ENCODE data around the gene EID1.
"Not testable (repeated sequence)": the region's sequence is repeated elsewhere in the genome, so short reads cannot be mapped to it uniquely, and the experiment has no call there.

Gene EID1

GRCh38 chr15:48869966-48870365 is 8.0 kb upstream of the EID1 start:
- no peak for DNase-seq

- DNase-seq = no peak
Measured at GRCh38 chr15:48871542-48871941, 6.4 kb upstream of the EID1 start.

DNA sequence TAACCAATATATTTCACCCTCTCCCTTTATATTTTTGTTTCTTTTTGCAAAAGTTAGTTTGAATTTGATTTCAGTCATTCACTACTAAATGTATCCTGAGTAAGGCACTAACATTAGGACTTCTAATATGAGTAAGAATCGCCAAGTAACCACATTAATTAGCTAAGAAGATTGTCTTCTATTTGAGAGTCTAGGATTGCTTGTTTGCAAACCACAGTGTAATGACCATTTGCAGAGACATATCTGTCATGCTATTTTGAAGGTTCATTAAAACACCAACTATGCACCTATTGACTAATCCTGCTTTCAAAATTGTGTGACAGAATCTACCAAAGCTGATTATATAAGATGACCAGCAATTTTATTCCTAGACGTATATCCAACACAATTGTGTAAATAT is 5.3 kb upstream of the EID1 start:
- DNase-seq = no peak

DNA sequence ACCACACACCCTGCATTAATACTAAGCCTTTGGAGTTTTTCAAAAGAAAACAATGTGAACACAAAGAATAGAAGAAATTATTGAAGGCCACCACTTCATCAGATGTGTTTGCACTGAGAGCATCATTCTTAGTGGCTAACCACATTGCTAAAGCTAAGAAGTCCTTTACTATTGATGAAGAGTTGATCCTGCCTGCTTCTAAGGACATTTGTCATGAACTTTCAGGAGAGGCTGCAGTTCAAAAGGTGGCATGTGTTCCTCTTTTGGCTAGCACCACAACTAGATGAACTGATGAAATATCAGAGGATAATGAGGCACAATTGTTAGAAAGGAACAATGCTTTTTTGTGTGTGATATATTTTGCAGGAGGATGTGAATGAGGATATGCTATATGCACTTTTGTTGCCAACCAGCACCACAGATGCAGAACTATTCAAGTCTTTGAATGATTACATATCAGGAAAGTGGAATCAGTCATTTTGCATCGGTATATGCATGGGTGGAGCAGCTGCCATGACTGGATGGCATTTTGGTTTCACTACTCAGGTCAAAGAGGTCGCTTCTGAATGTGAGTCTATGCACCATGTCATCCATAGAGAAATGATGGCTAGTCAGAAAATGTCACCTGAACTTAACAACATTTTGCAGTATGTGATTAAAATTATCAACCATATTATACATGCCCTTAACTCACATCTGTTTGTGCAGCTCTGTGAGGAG is 2.5 kb upstream of the EID1 start:
- DNase-seq = no peak

DNA sequence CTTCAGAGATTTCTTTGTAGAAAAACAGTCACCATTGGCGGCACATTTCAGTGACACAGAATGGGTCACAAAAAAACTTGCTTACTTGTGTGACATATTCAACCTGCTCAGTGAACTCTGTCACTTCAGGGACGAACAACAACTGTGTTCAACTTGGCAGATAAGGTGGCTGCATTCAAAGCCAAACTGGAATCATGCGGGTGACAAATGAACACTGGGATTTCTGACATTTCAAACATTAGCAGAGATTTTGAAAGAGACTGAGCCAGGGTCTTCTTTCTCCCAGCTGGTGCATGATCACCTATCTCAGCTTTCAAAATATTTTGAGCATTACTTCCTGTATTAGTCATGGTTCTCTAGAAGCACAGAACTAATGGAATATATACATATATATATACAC is 1.9 kb upstream of the EID1 start:
- no peak for DNase-seq

DNA sequence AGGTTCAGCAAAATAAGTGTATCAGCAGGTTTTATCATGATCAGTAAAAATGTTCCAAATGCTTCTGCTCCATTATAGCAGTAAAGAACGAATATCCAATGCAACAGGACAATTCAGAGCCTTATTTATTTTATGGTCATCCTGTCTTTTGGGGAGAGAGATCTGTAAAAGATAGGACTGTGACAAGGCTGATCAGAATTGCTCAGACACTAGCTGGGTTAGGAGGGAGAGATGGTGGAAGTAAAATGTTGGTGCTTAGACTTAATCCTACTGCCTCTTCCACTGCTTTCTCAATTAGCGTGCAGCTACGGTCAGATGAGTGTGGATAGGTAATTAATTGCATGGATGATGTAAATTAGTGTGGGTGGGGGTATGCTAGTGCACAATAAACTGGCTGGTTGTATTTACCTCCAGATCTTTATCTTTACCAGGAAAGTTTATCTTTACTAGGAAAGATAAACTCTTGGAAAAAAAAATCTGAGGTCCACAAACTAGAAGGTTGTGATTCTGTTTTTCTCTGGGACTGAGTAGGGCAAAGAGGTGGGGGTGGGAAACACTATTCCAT is 2.2 kb downstream of the EID1 start:
- no peak for DNase-seq

DNA sequence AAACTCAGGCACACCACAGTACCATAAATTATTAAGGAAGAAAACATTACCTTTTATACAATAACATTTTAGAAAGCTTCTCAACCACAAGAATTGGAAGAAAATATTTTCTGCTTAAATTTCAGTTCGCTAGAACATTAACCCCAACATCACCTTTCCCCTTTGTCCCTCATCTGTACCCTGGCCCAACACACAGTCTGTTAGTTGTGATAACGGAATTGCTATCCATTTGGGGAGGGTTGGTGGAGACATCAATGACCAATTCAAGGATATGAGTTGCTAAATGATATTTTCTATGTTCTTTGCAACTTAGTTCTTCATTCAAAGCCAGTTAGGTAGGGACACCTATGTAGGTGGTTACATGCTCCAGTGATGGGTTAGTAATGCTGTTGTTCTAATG is 5.8 kb downstream of the EID1 start:
- DNase-seq = no peak

DNA sequence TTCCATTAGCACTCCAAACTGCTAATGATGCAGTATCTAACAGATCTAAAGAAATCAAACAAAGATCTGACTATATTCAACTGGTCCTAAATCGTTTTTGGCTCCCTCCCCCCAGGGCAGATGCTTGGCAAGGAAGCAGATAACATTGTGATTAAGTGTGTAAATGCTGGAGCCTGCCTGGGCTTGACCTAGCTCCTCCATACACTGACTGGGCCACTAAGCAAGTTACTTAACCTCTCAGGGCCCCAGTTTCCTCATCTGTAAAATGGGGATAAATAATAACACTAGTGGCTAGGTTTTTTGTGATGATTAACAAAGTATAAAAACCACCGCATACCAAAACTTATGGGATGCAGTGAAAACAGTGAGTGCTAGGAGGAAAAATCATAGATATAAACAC is 9.2 kb downstream of the EID1 start:
- DNase-seq = no peak

DNA sequence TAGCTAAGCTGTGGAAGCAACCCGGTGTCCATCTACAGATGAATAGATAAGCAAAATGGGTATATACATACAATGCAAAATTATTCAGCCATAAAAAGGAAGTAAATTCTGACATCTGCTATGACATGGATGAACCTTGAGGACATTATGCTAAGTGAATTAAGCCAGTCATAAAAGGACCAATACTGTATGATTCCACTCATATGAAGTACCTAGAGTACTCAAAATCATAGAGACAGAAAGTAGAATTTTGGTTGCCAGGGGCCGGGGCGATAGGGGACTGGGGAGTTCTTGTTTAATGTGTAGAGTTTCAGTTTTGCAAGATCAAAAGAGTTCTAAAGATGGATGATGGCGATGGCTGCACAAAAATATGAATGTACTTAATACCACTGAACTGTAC is 10.3 kb downstream of the EID1 start:
- DNase-seq = no peak

GRCh38 chr15:48888836-48889235 is 10.9 kb downstream of the EID1 start:
- DNase-seq = no peak

GRCh38 chr15:48889925-48890324 is 12.0 kb downstream of the EID1 start:
- DNase-seq = no peak

DNA sequence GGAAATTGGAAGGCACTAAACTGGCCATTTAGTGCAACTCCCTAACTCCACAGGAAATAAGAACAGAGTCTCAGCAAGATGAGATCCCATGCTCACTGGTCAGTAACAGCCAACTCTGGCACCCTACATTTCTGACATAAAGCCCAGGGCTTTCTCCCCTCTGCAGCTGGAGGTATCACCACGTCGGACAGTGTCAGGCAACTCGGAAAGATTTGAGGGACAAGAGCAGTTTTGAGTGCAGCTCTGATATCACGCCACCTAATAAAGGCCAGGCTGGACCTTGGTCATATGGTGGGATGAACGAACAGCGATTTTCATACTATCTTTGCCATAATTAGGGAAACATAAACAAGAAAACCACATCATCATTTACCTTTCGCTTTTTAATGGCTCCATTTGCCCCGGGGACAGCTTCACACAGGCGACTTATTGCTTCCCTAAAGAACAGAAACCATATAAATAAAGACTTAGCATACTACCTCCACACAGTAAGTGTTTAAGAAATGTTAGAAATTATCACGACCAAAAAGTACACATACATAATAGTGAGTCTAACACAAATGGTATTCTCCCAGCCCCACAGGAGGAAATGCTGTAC is 12.5 kb downstream of the EID1 start:
- no peak for DNase-seq

GRCh38 chr15:48891232-48891765 is 13.4 kb downstream of the EID1 start:
- no peak for DNase-seq

- DNase-seq = no peak
Measured at GRCh38 chr15:48893311-48893710, 15.4 kb downstream of the EID1 start.

GRCh38 chr15:48896869-48897814 is 19.2 kb downstream of the EID1 start:
- DNase-seq = no peak

GRCh38 chr15:48898032-48898431 is 20.1 kb downstream of the EID1 start:
- no peak for DNase-seq

DNA sequence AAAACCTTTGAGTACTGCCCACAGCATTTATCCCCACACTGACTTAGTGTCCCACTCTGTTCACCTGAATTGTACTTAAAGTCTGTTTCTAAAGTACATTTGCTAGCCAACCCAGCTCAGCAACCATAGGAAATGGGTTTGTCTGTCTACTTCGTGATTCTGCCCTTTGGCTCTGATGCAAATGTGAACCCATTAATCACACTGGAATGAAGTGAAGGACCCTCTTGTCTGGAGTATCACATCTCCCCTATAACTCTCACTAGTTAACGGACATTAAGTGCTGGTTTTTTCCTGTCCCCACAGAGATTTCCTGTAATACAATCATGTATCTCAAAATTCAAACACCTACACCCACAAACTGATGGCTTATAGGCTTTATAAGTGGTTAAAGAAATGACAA is 20.5 kb downstream of the EID1 start:
- no peak for DNase-seq

- no peak for DNase-seq
Measured at GRCh38 chr15:48899793-48900192, 21.9 kb downstream of the EID1 start.

DNA sequence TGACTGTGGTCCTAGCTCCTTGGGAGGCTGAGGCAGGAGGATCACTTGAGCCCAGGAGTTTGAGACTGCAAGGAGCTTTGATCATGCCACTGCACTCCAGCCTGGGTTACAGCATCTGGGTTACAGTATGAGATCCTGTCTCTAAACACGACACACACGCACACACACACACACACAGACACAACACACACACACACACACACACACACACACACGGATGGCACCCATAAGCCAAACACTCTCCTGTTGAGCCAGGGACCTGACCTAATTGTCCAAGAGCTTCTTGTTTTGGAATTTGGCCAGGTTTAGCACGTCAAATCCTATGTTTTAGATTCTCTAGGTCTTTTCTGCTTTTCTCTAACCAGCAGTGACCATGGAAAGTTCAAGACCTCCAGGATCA is 26.8 kb downstream of the EID1 start:
- no peak for DNase-seq

DNA sequence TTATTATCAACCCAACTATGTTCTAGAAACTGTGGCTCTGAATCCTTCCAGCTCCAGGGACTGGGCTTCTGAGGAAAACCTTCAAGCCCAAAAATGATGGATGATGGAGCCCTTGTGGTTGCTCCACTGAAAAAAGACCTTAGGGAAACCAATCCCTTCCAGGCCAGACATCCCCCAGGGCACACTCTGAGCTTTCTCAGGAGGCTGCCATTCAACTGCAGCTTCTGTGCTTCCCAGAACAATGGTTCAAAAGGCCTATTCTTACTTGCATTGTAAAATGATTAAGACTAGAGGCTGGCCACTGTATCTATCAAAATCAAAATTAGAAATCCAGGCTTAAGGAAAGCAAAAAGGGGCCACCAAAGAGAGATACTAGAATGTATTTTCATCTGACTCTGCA is 27.3 kb downstream of the EID1 start:
- no peak for DNase-seq

- no peak for DNase-seq
Measured at GRCh38 chr15:48905847-48906246, 27.9 kb downstream of the EID1 start.

GRCh38 chr15:48909313-48909712 is 31.4 kb downstream of the EID1 start:
- DNase-seq = not testable (repeated sequence)

DNA sequence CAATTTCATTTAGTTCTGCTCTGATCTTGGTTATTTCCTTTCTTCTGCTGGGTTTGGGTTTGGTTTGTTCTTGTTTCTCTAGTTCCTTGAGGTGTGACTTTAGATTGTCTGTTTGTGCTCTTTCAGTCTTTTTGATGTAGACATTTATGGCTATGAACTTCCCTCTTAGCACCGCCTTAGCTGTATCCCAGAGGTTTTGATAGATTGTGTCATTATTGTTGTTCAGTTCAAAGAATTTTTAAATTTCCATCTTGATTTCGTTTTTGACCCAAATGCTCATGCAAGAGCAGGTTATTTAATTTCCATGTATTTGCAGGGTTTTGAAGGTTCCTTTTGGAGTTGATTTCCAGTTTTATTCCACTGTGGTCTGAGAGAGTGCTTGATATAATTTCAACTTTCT is 32.6 kb downstream of the EID1 start:
- not testable (repeated sequence) for DNase-seq
